ENCODE measurements around the gene SOD2.
A peak's percentile ranks its signal among the peaks of the same experiment; 100 is the strongest.

SOD2 gene

DNA sequence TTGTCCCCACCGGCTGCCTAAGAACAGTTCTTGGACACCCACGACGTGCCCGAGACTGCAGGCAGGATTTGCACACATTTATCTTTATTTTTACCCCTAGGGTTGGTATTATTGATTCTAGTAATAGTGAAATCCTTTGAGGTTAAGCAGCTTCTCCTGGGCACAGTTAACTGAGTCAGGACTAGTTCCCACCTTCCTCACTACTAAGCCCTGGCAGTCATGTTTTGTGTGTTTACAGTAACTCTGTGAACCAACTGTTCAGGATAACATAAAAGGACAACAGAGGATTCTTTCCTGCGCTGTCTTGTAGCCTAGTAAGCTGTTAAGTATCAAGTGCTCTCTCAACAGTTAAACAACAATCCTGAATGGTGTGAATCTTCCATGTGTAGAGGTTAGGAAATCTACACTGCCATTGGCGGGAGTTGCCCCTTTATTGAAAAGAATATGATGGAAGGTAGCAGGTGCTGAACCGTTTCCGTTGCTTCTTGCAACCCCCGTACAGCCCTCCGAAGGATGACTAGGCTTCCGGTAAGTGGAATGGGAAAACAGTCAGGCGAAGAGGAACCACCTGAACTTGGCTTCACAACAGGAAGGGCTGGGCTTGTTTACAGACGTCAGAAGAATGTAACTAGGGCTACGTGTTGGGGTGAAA is 979 bp upstream of the SOD2 start:
- no peak for DNase-seq
- H3K79me2 ChIP-seq (ENCODE audit: insufficient read depth, low read length) = peaks cover 38% of the 10 kb centered on the region
- peak overlapping the region; percentile 95 for H3K27ac ChIP-seq (ENCODE audit: low read length)
- peaks cover 12% of the 10 kb centered on the region for H3K36me3 ChIP-seq (ENCODE audit: insufficient read depth, low read length)
- TF ChIP-seq, protein P1, sequence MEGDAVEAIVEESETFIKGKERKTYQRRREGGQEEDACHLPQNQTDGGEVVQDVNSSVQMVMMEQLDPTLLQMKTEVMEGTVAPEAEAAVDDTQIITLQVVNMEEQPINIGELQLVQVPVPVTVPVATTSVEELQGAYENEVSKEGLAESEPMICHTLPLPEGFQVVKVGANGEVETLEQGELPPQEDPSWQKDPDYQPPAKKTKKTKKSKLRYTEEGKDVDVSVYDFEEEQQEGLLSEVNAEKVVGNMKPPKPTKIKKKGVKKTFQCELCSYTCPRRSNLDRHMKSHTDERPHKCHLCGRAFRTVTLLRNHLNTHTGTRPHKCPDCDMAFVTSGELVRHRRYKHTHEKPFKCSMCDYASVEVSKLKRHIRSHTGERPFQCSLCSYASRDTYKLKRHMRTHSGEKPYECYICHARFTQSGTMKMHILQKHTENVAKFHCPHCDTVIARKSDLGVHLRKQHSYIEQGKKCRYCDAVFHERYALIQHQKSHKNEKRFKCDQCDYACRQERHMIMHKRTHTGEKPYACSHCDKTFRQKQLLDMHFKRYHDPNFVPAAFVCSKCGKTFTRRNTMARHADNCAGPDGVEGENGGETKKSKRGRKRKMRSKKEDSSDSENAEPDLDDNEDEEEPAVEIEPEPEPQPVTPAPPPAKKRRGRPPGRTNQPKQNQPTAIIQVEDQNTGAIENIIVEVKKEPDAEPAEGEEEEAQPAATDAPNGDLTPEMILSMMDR (IDR thresholded peaks at IDR 0.05; ENCODE audit: borderline replicate concordance, extremely low read depth, low read length, poor library complexity, severe bottlenecking) = no peak
- TF ChIP-seq EZH2 (IDR thresholded peaks at IDR 0.05; ENCODE audit: borderline replicate concordance, low read depth, low read length, severe bottlenecking) = no peak
- H3K9me3 ChIP-seq (ENCODE audit: insufficient read depth, low read length, severe bottlenecking) = no peaks in the 10 kb centered on the region
- H3K27me3 ChIP-seq (ENCODE audit: insufficient read depth, low read length, poor library complexity) = no peaks in the 10 kb centered on the region
- peak overlapping the region; percentile 85 for H3K9ac ChIP-seq (ENCODE audit: low read depth, low read length)
- peak overlapping the region; percentile 76 to 81; a peak in 3 of 4 replicates for H3K4me3 ChIP-seq (ENCODE audit: low read depth in 1 of 2, low read length in 2 of 2)
- ATAC-seq (ENCODE audit: insufficient read depth, low read depth) = no peak
- H4K20me1 ChIP-seq (ENCODE audit: insufficient read depth, low read length) = peaks cover 13% of the 10 kb centered on the region
- H2AFZ ChIP-seq (ENCODE audit: low read depth, low read length) = peak overlapping the region; percentile 68
- peaks cover 30% of the 10 kb centered on the region for H3K4me1 ChIP-seq (ENCODE audit: insufficient read depth, low read length)
- peak overlapping the region; percentile 89 for H3K4me2 ChIP-seq (ENCODE audit: insufficient read depth, low read length)

DNA sequence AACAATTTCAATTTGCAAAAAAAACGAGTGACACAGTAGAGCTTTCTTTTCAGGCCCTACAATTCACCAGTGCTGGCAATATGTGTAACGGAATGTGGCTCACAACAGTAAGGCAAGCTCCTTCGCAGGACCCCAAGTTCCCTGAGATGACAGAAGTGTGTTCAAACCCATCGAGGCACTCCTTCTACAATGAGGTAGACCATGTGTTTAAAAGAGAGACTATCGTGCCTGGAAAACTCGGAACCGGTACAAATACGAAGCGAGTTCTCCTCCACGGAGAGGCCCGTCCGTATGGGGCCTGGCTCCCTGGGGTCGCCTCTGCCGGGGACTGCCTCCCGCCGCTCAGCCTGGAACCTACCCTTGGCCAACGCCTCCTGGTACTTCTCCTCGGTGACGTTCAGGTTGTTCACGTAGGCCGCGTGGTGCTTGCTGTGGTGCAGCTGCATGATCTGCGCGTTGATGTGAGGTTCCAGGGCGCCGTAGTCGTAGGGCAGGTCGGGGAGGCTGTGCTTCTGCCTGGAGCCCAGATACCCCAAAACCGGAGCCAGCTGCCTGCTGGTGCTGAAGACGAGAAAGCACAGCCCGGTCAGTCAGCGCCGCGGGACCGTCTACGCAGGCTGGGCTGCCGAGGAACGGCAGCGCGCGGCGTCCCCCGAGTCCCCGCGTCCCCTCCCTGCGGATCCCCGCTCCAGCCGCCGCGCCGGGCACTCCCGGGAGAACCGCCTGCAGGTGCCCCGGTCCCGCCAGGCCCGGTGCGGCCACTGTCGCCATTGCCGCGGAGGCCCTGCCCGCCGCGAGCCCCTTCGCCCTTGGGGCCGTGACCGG is 526 bp downstream of the SOD2 start:
- no peak for TF ChIP-seq EZH2 (IDR thresholded peaks at IDR 0.05; ENCODE audit: borderline replicate concordance, low read depth, low read length, severe bottlenecking)
- TF ChIP-seq, protein P1 (IDR thresholded peaks at IDR 0.05; ENCODE audit: borderline replicate concordance, extremely low read depth, low read length, poor library complexity, severe bottlenecking) = no peak
- H2AFZ ChIP-seq (ENCODE audit: low read depth, low read length) = peak overlapping the region; percentile 65
- H3K27ac ChIP-seq (ENCODE audit: low read length) = peak overlapping the region; percentile 95
- no peaks in the 10 kb centered on the region for H3K27me3 ChIP-seq (ENCODE audit: insufficient read depth, low read length, poor library complexity)
- peaks cover 16% of the 10 kb centered on the region for H4K20me1 ChIP-seq (ENCODE audit: insufficient read depth, low read length)
- peaks cover 30% of the 10 kb centered on the region for H3K4me1 ChIP-seq (ENCODE audit: insufficient read depth, low read length)
- DNase-seq = peak; percentile 65
- ATAC-seq (ENCODE audit: insufficient read depth, low read depth) = peak; percentile 55
- peak overlapping the region; percentile 76 to 81 for H3K4me3 ChIP-seq (ENCODE audit: low read depth in 1 of 2, low read length in 2 of 2)
- H3K9me3 ChIP-seq (ENCODE audit: insufficient read depth, low read length, severe bottlenecking) = no peaks in the 10 kb centered on the region
- peaks cover 50% of the 10 kb centered on the region for H3K79me2 ChIP-seq (ENCODE audit: insufficient read depth, low read length)
- peaks cover 26% of the 10 kb centered on the region for H3K36me3 ChIP-seq (ENCODE audit: insufficient read depth, low read length)
- H3K4me2 ChIP-seq (ENCODE audit: insufficient read depth, low read length) = peak overlapping the region; percentile 89
- H3K9ac ChIP-seq (ENCODE audit: low read depth, low read length) = peak overlapping the region; percentile 85

DNA sequence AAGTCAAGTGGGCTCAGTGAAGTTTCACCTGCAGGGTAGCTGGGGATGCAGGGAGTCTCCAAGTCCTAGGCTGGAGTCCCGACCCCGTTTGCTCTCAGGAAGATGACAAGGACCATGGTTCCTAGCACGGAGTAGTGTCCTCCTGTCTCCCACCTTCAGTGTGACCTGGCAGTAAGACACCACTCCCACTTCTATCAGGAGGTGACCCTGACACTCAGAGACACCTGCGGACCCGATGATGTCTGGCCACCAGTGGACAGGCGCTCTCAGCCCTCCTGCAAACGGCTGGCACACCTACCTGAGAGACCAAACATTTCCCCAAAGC is 1.1 kb downstream of the SOD2 start:
- no peaks in the 10 kb centered on the region for H3K9me3 ChIP-seq (ENCODE audit: insufficient read depth, low read length, severe bottlenecking)
- peaks cover 32% of the 10 kb centered on the region for H3K36me3 ChIP-seq (ENCODE audit: insufficient read depth, low read length)
- TF ChIP-seq, protein P1 (IDR thresholded peaks at IDR 0.05; ENCODE audit: borderline replicate concordance, extremely low read depth, low read length, poor library complexity, severe bottlenecking) = no peak
- peak overlapping the region; percentile 95 for H3K27ac ChIP-seq (ENCODE audit: low read length)
- H3K4me1 ChIP-seq (ENCODE audit: insufficient read depth, low read length) = peaks cover 30% of the 10 kb centered on the region
- H3K27me3 ChIP-seq (ENCODE audit: insufficient read depth, low read length, poor library complexity) = no peaks in the 10 kb centered on the region
- DNase-seq (no peak), ATAC-seq (ENCODE audit: insufficient read depth, low read depth) (no peak)
- H3K9ac ChIP-seq (ENCODE audit: low read depth, low read length) = peak overlapping the region; percentile 85
- peaks cover 16% of the 10 kb centered on the region for H4K20me1 ChIP-seq (ENCODE audit: insufficient read depth, low read length)
- peaks cover 51% of the 10 kb centered on the region for H3K79me2 ChIP-seq (ENCODE audit: insufficient read depth, low read length)
- H3K4me3 ChIP-seq (ENCODE audit: low read depth in 1 of 2, low read length in 2 of 2) = peak overlapping the region; percentile 76 to 81
- no peak overlapping the region for H2AFZ ChIP-seq (ENCODE audit: low read depth, low read length)
- H3K4me2 ChIP-seq (ENCODE audit: insufficient read depth, low read length) = peak overlapping the region; percentile 89
